HepG2 (cell line): ENCODE measurements around the gene CBLN3. TPM values are rescaled to one million over a fixed set of nuclear protein-coding genes. Genes with fewer than 3 reads are reported as not detected.

Source experiments
- FOXA1 ChIP-seq, 2 experiments: fragments of 450-650 bp in 1 of 2; sonication (generic) in 1 of 2; formaldehyde crosslinking in 1 of 2; IDR thresholded peaks; 2 replicates each; pipeline versions ENCODE4 v1.4.0 to v1.6.1; 2016 to 2020; ENCODE audit warnings: missing genetic modification reagents in 1 of 2
- NCOA2 ChIP-seq: sonication (generic); formaldehyde crosslinking; IDR thresholded peaks from 2 replicates; pipeline ENCODE4 v1.8.0; 2022; ENCODE audit warnings: inconsistent platforms
- NONO ChIP-seq, 2 experiments: fragments of 450-650 bp in 1 of 2; sonication (generic) in 1 of 2; formaldehyde crosslinking in 1 of 2; IDR thresholded peaks in 1 of 2; conservative IDR thresholded peaks in 1 of 2; 2 replicates each; pipeline versions ENCODE4 v1.6.1 to v1.8.0; 2017 to 2022; ENCODE audit warnings: mild to moderate bottlenecking in 1 of 2, missing genetic modification reagents in 1 of 2, moderate library complexity in 1 of 2
- NR2F6 ChIP-seq, 2 experiments: IDR thresholded peaks; 2 replicates each; pipeline ENCODE4 v1.6.1; 2016; ENCODE audit warnings: antibody characterized with exemption in 1 of 2, mild to moderate bottlenecking in 1 of 2
- PRPF4 ChIP-seq: fragments of 200-400 bp; formaldehyde crosslinking; IDR thresholded peaks from 2 replicates; pipeline ENCODE4 v1.6.1; 2016; ENCODE audit warnings: low read length, low read depth; ENCODE audit not compliant: poor library complexity, severe bottlenecking
- RORA ChIP-seq: sonication (generic); formaldehyde crosslinking; IDR thresholded peaks from 2 replicates; pipeline ENCODE4 v1.5.0; 2020; ENCODE audit warnings: mild to moderate bottlenecking, missing genetic modification reagents, moderate library complexity
- THYN1 ChIP-seq: sonication (generic); formaldehyde crosslinking; IDR thresholded peaks from 2 replicates; pipeline ENCODE4 v1.8.1; 2023; ENCODE audit warnings: low read depth, mild to moderate bottlenecking, moderate library complexity, missing genetic modification reagents, borderline replicate concordance
- polyA plus RNA-seq, 8 experiments: library from polyadenylated mRNA; depleted of rRNA in 3 of 8; stranded (reverse) in 7 of 8; unstranded in 1 of 8; fragments of >200 nt; fragmentation: Illumina TruSeq in 4 of 8; extraction: Trizol in 4 of 8; gene quantifications; 2 replicates each; pipeline versions ENCODE4 v1.2.1 to v1.2.3, GENCODE V29; 2011 to 2016; ENCODE audit warnings: low read depth in 4 of 8, missing spikeins in 1 of 8, mixed read lengths in 1 of 8; ENCODE audit not compliant: insufficient read depth in 1 of 8
- total RNA-seq, 5 experiments: library from RNA; depleted of rRNA; stranded (reverse); fragments of >200 nt; fragmentation: Illumina TruSeq; extraction: Trizol; gene quantifications; 2 replicates each; pipeline ENCODE4 v1.2.3, GENCODE V29; 2016; ENCODE audit warnings: low read depth in 1 of 5
- TF ChIP-seq, protein P1 (sequence below): sonication (generic); formaldehyde crosslinking; IDR thresholded peaks from 2 replicates; pipeline ENCODE4 v1.5.1; 2020; ENCODE audit warnings: mild to moderate bottlenecking, missing genetic modification reagents, moderate library complexity
- TF ChIP-seq, protein P2 (sequence below): sonication (generic); formaldehyde crosslinking; IDR thresholded peaks from 2 replicates; pipeline ENCODE4 v1.4.0; 2020; ENCODE audit warnings: mild to moderate bottlenecking, low read depth, missing genetic modification reagents
- TF ChIP-seq, protein P3 (sequence below): sonication (generic); formaldehyde crosslinking; IDR thresholded peaks from 2 replicates; pipeline ENCODE4 v1.4.0; 2020; ENCODE audit warnings: mild to moderate bottlenecking, missing genetic modification reagents
- TF ChIP-seq, protein P4 (sequence below), 2 experiments: sonication (generic) in 1 of 2; formaldehyde crosslinking in 1 of 2; IDR thresholded peaks; 2 replicates each; pipeline versions ENCODE4 v1.4.0 to v1.6.1; 2018 to 2020; ENCODE audit warnings: missing genetic modification reagents in 2 of 2, borderline replicate concordance in 1 of 2, low read depth in 1 of 2, mild to moderate bottlenecking in 1 of 2, missing biosample characterization in 1 of 2

CBLN3 gene
- total and polyA plus RNA-seq, 2 of the 13 experiments (the other 11 are each of a cell fraction or from before 2014, with no cell fraction given) = 0.66 to 0.98 TPM

DNA sequence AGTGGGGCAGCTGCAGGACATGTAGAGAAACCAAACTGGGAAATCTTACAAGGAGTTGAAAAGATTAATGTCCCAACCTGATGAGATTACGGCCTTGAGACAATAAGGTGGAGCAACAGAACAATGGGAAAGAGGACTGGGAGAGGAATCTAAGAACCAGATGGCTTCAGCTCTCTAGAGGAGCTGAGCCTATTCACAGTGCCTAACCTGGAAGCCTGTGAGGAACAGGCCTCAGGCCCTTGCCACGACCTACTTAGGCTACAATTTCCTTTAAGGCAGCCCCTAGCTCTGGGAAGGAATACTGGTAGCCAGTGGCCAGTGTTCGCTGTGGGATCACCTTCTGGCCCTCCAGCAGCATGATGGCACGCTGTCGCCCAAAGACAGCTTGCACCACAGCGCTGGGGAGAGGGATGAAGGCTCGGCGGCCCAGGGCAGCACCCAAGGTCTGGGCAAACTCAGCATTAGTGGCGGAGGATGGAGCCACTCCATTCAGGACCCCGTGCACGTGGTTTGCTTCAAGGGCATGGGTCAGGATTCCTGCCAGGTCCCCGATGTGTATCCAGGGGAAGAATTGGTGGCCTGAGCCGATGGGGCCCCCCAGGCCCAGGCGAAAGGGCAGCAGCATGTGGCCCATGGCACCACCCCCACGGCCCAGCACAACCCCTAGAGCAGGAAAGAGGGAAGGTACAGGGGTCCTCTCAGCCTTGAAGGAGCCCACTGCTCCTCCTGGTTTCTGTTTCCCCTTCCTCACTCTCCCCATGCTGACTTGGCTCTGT is 10.6 kb upstream of the CBLN3 start (continued):
- TF ChIP-seq FOXA1 (IDR thresholded peaks at IDR 0.05) (no peak), FOXA1 (CRISPR knock-in tag; IDR thresholded peaks at IDR 0.05) (no peak), NCOA2 (CRISPR knock-in tag) (no peak), RORA (CRISPR knock-in tag) (no peak), NONO (IDR thresholded peaks at IDR 0.05) (no peak), NONO (CRISPR knock-in tag; conservative IDR thresholded peaks at IDR 0.05) (0 out of 2 replicates have a peak, but pooled peaks have one; percentile 51), PRPF4 (no peak), THYN1 (no peak), NR2F6 (IDR thresholded peaks at IDR 0.05) (no peak), NR2F6 (CRISPR knock-in tag; IDR thresholded peaks at IDR 0.05) (no peak)
- TF ChIP-seq, protein P1, sequence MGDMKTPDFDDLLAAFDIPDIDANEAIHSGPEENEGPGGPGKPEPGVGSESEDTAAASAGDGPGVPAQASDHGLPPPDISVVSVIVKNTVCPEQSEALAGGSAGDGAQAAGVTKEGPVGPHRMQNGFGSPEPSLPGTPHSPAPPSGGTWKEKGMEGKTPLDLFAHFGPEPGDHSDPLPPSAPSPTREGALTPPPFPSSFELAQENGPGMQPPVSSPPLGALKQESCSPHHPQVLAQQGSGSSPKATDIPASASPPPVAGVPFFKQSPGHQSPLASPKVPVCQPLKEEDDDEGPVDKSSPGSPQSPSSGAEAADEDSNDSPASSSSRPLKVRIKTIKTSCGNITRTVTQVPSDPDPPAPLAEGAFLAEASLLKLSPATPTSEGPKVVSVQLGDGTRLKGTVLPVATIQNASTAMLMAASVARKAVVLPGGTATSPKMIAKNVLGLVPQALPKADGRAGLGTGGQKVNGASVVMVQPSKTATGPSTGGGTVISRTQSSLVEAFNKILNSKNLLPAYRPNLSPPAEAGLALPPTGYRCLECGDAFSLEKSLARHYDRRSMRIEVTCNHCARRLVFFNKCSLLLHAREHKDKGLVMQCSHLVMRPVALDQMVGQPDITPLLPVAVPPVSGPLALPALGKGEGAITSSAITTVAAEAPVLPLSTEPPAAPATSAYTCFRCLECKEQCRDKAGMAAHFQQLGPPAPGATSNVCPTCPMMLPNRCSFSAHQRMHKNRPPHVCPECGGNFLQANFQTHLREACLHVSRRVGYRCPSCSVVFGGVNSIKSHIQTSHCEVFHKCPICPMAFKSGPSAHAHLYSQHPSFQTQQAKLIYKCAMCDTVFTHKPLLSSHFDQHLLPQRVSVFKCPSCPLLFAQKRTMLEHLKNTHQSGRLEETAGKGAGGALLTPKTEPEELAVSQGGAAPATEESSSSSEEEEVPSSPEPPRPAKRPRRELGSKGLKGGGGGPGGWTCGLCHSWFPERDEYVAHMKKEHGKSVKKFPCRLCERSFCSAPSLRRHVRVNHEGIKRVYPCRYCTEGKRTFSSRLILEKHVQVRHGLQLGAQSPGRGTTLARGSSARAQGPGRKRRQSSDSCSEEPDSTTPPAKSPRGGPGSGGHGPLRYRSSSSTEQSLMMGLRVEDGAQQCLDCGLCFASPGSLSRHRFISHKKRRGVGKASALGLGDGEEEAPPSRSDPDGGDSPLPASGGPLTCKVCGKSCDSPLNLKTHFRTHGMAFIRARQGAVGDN (CRISPR knock-in tag) = peak; percentile 60
- TF ChIP-seq, protein P2, sequence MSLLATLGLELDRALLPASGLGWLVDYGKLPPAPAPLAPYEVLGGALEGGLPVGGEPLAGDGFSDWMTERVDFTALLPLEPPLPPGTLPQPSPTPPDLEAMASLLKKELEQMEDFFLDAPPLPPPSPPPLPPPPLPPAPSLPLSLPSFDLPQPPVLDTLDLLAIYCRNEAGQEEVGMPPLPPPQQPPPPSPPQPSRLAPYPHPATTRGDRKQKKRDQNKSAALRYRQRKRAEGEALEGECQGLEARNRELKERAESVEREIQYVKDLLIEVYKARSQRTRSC (CRISPR knock-in tag) = no peak
- TF ChIP-seq, protein P3, sequence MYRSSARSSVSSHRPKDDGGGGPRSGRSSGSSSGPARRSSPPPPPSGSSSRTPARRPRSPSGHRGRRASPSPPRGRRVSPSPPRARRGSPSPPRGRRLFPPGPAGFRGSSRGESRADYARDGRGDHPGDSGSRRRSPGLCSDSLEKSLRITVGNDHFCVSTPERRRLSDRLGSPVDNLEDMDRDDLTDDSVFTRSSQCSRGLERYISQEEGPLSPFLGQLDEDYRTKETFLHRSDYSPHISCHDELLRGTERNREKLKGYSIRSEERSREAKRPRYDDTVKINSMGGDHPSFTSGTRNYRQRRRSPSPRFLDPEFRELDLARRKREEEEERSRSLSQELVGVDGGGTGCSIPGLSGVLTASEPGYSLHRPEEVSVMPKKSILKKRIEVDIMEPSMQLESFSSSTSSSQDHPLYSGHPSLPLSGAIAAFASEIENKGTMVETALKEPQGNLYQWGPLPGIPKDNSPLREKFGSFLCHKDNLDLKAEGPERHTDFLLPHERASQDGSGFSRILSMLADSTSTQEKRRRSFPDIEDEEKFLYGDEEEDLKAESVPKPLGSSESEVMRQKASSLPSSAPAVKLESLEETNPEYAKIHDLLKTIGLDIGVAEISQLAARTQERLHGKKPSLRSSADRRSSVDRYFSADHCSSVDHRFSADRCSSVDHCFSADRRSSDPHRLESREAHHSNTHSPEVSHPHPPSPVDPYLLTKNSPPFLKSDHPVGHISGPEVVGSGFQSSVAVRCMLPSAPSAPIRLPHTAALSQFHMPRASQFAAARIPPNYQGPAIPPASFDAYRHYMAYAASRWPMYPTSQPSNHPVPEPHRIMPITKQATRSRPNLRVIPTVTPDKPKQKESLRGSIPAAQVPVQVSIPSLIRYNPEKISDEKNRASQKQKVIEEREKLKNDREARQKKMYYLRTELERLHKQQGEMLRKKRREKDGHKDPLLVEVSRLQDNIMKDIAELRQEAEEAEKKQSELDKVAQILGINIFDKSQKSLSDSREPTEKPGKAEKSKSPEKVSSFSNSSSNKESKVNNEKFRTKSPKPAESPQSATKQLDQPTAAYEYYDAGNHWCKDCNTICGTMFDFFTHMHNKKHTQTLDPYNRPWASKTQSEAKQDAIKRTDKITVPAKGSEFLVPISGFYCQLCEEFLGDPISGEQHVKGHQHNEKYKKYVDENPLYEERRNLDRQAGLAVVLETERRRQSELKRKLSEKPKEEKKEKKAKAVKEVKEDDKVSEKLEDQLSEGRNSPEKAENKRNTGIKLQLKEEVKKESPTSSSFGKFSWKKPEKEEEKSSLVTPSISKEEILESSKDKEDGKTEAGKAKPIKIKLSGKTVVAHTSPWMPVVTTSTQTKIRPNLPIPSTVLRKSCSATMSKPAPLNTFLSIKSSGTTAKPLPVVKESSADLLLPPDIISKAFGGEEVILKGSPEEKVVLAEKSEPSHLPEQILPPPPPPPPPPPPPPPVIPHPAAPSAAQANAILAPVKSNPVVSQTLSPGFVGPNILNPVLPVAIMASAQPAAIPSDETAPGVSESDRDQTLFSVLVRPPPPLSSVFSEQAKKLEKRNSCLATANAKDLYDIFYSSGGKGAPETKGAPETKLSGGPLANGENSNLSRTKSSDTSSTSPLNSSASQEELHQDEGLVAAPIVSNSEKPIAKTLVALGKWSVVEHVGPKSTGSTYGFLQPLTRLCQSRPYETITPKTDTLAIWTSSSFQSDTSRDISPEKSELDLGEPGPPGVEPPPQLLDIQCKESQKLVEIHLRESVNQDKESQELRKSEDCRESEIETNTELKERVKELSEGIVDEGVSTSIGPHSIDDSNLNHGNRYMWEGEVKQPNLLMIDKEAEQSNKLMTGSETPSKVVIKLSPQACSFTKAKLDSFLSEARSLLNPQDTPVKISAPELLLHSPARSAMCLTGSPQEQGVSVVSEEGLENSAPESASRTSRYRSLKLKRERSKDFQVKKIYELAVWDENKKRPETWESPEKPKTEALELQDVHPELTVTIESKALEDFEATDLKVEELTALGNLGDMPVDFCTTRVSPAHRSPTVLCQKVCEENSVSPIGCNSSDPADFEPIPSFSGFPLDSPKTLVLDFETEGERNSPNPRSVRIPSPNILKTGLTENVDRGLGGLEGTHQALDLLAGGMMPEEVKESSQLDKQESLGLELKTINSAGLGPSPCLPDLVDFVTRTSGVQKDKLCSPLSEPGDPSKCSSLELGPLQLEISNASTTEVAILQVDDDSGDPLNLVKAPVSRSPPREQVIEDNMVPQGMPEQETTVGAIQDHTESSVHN (CRISPR knock-in tag) = 0 out of 2 replicates have a peak, but pooled peaks have one; percentile 21
- TF ChIP-seq, protein P4, sequence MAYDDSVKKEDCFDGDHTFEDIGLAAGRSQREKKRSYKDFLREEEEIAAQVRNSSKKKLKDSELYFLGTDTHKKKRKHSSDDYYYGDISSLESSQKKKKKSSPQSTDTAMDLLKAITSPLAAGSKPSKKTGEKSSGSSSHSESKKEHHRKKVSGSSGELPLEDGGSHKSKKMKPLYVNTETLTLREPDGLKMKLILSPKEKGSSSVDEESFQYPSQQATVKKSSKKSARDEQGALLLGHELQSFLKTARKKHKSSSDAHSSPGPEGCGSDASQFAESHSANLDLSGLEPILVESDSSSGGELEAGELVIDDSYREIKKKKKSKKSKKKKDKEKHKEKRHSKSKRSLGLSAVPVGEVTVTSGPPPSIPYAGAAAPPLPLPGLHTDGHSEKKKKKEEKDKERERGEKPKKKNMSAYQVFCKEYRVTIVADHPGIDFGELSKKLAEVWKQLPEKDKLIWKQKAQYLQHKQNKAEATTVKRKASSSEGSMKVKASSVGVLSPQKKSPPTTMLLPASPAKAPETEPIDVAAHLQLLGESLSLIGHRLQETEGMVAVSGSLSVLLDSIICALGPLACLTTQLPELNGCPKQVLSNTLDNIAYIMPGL (CRISPR knock-in tag; IDR thresholded peaks at IDR 0.05; ENCODE audit: borderline replicate concordance in 1 of 2, low read depth in 1 of 2) = no peak
